GM21825 (cell line): Measurements from ENCODE around the gene LTV1.
"Not testable (repeated sequence)": the region's sequence is repeated elsewhere in the genome, so short reads cannot be mapped to it uniquely, and the experiment has no call there.

Experiments used
- ATAC-seq: cut with Tn5 transposase; IDR thresholded peaks from one replicate; pipeline ENCODE4 v1.9.1; 2021; ENCODE audit warnings: mild to moderate bottlenecking, moderate library complexity; ENCODE audit not compliant: unreplicated experiment

Gene LTV1

GRCh38 chr6:143842461-143842901, 657 bp upstream of the LTV1 start:
- ATAC-seq, result no peak

DNA sequence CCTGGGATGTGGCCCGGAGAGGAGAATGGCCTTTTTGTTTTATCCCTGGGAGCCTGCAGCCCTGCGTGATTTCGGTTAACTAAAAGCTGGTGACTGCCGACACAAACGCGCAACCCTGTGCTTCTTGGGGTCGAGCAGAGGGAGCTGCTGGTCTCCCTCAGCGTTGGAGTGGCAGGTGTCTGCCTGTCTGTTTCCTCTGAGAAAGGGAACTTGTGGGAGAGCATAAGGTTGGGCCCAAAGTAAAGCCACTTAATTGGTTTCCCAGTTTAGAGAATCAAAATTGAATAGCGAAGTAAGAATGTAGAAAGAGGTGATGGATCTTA, 500 bp downstream of the LTV1 start:
- peak; percentile 2 for ATAC-seq

DNA sequence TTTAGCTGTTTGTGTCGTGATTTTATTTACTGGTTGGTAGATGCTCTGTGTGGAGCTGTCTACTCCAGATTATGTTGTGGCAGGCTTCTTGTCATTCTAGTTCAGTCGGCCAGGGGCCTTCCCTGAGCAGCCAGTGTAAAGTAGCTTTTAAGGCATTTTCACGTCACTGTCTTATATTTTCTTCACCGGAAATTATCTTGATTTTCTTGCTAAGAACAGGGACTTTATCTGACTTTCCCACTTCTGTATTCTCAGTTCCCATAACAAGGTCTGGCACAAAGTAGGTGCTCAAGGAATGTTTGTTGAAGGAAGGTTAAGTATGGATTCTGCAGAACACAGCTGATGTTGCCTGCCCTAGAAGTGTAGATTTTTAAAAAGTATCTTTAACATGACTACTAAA, 868 bp downstream of the LTV1 start:
- no peak for ATAC-seq

- no peak for ATAC-seq
Measured at GRCh38 chr6:143845033-143845432, 1.9 kb downstream of the LTV1 start.

- not testable (repeated sequence) for ATAC-seq
Measured at GRCh38 chr6:143851706-143852105, 8.6 kb downstream of the LTV1 start.

DNA sequence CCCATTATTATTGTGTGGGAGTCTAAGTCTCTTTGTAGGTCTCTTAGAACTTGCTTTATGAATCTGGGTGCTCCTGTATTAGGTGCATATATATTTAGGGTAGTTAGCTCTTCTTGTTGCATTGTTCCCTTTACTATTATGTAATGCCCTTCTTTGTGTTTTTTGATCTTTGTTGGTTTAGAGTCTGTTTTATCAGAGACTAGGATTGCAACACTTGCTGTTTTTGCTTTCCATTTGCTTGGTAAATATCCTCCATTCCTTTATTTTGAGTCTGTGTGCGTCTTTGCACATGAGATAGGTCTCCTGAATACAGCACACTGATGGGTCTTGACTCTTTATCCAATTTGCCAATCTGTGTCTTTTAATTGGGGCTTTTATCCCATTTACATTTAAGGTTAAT, 11.9 kb downstream of the LTV1 start:
- ATAC-seq, result not testable (repeated sequence)

DNA sequence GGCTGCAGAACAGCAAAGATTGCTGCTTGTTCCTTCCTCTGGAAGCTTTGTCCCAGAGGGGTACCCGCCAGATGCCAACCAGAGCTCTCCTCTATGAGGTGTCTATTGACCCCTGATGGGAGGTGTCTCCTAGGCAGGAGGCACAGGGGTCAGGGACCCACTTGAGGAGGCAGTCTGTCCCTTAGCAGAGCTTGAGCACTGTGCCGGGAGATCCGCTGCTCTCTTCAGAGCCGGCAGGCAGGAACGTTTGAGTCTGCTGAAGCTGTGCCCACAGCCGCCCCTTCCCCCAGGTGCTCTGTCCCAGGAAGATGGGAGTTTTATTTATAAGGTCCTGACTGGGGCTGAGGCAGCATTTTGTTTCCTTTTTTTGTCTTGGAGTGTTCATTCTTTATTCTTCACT, 13.6 kb downstream of the LTV1 start:
- ATAC-seq, result not testable (repeated sequence)

- ATAC-seq, result no peak
Measured at GRCh38 chr6:143857651-143858050, 14.5 kb downstream of the LTV1 start.

- no peak for ATAC-seq
Measured at GRCh38 chr6:143859891-143860660, 16.9 kb downstream of the LTV1 start.

- no peak for ATAC-seq
Measured at GRCh38 chr6:143863771-143864170, 20.6 kb downstream of the LTV1 start.

GRCh38 chr6:143864234-143864633, 21.1 kb downstream of the LTV1 start, which contains the start of gene ZC2HC1B:
Gene ZC2HC1B, plus strand, starts transcription at chr6:143864474. Its CDS starts 66 bp downstream, at chr6:143864540.
- ATAC-seq, result no peak

DNA sequence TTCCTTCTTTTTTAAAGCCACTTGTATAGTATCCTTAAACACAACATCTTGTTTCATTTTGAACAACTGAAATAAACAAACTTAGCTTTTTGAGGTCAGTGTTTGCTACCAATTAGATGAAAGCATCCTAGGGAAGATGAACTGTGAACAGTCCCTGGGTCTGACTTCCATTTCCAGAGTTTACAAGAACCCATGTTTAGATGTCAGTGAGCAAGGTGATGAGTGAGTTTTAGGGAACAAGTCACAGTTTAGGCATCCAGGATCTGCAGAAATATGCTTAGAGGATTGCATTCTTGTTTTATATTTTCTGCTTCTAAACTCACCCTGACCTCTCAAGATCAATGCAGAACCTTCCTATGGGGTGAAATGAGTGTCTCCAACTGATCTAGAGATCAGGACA, 24.1 kb downstream of the LTV1 start:
- no peak for ATAC-seq

GRCh38 chr6:143868808-143869207, 25.7 kb downstream of the LTV1 start:
- not testable (repeated sequence) for ATAC-seq

GRCh38 chr6:143871202-143871730, 28.1 kb downstream of the LTV1 start:
- ATAC-seq, result not testable (repeated sequence)

DNA sequence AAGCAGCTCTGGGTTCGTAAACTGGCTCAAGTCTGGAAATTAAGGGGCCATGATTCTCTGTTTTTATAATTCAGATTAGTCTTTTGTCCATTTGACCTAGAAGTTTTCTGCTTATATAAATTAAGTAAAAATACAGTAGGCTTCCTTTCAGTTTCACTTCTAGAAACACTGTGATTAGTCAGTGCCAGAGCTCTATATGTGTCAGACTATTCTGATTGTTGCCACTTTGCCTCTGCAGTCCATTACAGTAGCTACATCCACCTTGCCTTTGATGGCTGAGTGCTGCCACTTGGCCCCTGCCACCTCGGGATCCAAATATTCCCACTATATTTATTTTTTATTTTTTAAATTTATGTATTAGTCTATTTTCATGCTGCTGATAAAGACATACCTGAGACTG, 29.1 kb downstream of the LTV1 start:
- peak; percentile 97 for ATAC-seq

- not testable (repeated sequence) for ATAC-seq
Measured at GRCh38 chr6:143873600-143873999, 30.5 kb downstream of the LTV1 start.

DNA sequence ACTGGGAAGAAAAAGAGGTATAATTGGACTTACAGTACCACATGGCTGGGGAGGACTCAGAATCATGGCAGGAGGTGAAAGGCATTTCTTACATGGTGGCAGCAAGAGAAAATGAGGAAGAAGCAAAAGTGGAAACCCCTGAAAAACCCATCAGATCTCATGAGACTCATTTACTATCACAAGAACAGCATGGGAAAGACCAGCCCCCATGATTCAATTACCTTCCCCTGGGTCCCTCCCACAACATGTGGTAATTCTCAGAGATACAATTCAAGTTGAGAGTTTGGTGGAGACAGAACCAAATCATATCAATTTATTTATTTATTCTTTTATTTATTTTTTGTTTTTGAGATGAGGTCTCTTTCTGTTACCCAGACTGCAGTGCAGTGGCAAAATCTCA, 31.4 kb downstream of the LTV1 start:
- ATAC-seq, result not testable (repeated sequence)

- no peak for ATAC-seq
Measured at GRCh38 chr6:143877584-143878271, 34.6 kb downstream of the LTV1 start.

- no peak for ATAC-seq
Measured at GRCh38 chr6:143878272-143878760, 35.2 kb downstream of the LTV1 start.

DNA sequence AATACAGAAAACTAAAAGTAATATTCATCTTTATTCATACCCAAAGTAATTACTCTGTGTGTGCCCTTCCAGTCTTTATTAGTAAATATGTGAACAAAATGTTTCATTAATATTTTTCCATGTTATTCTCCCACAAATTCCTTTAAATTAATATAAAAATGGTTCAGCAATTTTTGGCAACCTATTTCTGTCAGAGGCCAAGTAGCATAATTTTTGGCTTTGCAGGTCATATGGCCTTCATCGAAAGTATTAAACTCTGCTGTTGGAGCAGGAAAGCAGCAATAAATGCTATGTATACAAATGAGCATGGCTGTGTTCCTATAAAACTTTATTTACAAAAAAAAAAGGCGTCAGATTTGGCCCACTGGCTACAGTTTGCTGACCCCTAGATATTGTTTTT, 37.3 kb downstream of the LTV1 start:
- ATAC-seq, result no peak

DNA sequence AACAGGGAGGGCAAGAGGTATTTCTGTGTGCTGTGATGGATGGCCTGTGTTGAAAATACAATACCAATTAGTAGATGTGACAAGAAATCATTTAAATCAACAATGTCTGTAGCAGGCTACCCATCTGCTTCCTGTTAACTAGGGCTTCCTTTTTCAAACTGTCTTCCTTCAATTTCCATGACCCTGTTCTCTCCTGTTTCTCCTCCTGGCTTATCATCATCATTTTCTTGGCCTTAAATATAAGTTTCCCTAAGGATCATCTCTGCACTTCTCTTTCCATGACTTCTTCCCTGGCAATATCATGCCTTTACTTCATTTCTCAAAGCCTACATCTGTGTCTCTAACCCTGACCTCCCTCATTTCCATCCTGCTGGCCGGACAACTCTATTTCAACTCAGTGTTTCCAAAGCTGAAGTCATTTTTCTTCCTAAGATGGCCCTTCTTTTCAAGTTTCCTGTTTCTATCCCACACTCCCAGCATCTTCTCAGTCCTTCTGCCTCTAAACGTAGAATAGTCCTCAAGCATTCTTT, 39.3 kb downstream of the LTV1 start:
- ATAC-seq, result no peak
